GM12892 (cell line): ENCODE data around the gene TENM3.

Source experiments
- POLR2A ChIP-seq: IDR thresholded peaks from 2 replicates; pipeline ENCODE4 v1.6.1; 2011; ENCODE audit warnings: low read depth, low read length, control low read depth
- POLR2AphosphoS5 ChIP-seq: IDR thresholded peaks from 2 replicates; pipeline ENCODE4 v1.6.1; 2011; ENCODE audit warnings: low read depth, low read length, control low read depth

DNA sequence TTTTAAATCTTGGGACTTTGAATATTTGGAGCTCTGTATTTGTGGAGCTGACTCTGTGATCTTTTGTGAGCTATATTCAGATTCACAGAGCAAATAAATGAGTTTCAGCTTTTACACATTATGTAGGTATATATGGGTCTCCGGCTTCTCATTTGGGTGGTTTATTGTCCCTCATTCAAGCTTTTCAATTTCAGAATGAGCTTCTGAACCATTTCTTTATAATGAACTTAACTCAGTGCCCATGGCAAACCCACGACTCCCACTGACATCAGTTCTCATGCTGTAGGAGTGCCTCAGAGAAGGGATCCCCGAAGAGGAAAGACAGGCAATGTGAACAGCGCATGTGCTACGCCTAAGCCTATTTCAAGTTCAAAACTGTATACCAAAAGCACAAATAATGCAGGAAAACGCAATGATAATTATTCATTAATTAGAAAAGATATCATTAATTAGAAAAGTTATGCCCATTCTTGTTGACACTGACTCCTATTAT lies 517.4 kb downstream of the TENM3 start:
- TF ChIP-seq POLR2A (no peak), POLR2AphosphoS5 (no peak)
